K562 (cell line): ENCODE measurements around the gene HPS1.

Source experiments
- ATF7 ChIP-seq: fragments of 450-650 bp; IDR thresholded peaks from 2 replicates; pipeline ENCODE4 v1.7.1; 2014; ENCODE audit warnings: mild to moderate bottlenecking, moderate library complexity
- CHD2 ChIP-seq: IDR thresholded peaks from 2 replicates; pipeline ENCODE4 v1.6.1; 2011; ENCODE audit warnings: low read depth, low read length
- CREBBP ChIP-seq: IDR thresholded peaks from one replicate; pipeline ENCODE4 v1.6.1; 2012; ENCODE audit warnings: low read depth, mild to moderate bottlenecking, control low read depth, inconsistent platforms, low read length
- CTCF ChIP-seq, 3 experiments: IDR thresholded peaks in 2 of 3; conservative IDR thresholded peaks in 1 of 3; 2 replicates each; pipeline ENCODE4 v1.5.1; 2011 to 2012; ENCODE audit warnings: low read length in 3 of 3, mild to moderate bottlenecking in 3 of 3, control low read depth in 2 of 3, improper control_type of control experiment in 1 of 3, inconsistent platforms in 1 of 3, low read depth in 1 of 3, mixed read lengths in 1 of 3, moderate library complexity in 1 of 3; ENCODE audit not compliant: insufficient read depth in 2 of 3
- FOXA1 ChIP-seq: fragments of 450-650 bp; IDR thresholded peaks from 2 replicates; pipeline ENCODE4 v1.6.1; 2016; ENCODE audit warnings: mild to moderate bottlenecking, borderline replicate concordance
- GMEB1 ChIP-seq: fragments of 250-450 bp; sonication (Bioruptor Pico); IDR thresholded peaks from 2 replicates; pipeline ENCODE4 v1.4.0; 2020; ENCODE audit warnings: mild to moderate bottlenecking
- LARP7 ChIP-seq: fragments of 450-650 bp; IDR thresholded peaks from 2 replicates; pipeline ENCODE4 v1.6.1; 2016
- NFYB ChIP-seq: IDR thresholded peaks from 2 replicates; pipeline ENCODE4 v1.6.1; 2011; ENCODE audit warnings: mild to moderate bottlenecking, moderate library complexity; ENCODE audit not compliant: insufficient read length; ENCODE audit errors: extremely low read depth
- NKRF ChIP-seq: fragments of 450-650 bp; IDR thresholded peaks from 2 replicates; pipeline ENCODE4 v1.6.1; 2016; ENCODE audit warnings: borderline replicate concordance
- POLR2AphosphoS5 ChIP-seq: IDR thresholded peaks from 2 replicates; pipeline ENCODE4 v1.6.1; 2011; ENCODE audit warnings: mild to moderate bottlenecking, low read depth, low read length, moderate library complexity; ENCODE audit not compliant: control insufficient read depth, insufficient read depth
- REST ChIP-seq, 2 experiments: fragments of 450-650 bp; formaldehyde crosslinking in 1 of 2; IDR thresholded peaks; 2 replicates each; pipeline versions ENCODE4 v1.4.0 to v1.6.1; 2014 to 2020; ENCODE audit warnings: mild to moderate bottlenecking in 2 of 2, borderline replicate concordance in 1 of 2, low read depth in 1 of 2
- SREBF2 ChIP-seq: sonication (generic); formaldehyde crosslinking; IDR thresholded peaks from 2 replicates; pipeline ENCODE4 v1.4.0; 2020; ENCODE audit warnings: mild to moderate bottlenecking, missing genetic modification reagents
- ZNF431 ChIP-seq: sonication (generic); formaldehyde crosslinking; IDR thresholded peaks from 2 replicates; pipeline ENCODE4 v1.8.0; 2022; ENCODE audit warnings: mild to moderate bottlenecking, missing genetic modification reagents

GRCh38 chr10:98433881-98434732 is 12.6 kb downstream of the HPS1 start:
- no peak for TF ChIP-seq CTCF (IDR thresholded peaks at IDR 0.05 in 2 of 3, conservative IDR thresholded peaks at IDR 0.05 in 1 of 3; ENCODE audit: insufficient read depth in 2 of 3, low read depth in 1 of 3, low read length in 3 of 3)
- no peak for TF ChIP-seq SREBF2 (CRISPR knock-in tag)
- no peak for TF ChIP-seq NFYB
- TF ChIP-seq POLR2AphosphoS5: no peak
- no peak for TF ChIP-seq REST (IDR thresholded peaks at IDR 0.05; ENCODE audit: borderline replicate concordance)
- no peak for TF ChIP-seq REST (CRISPR knock-in tag; IDR thresholded peaks at IDR 0.05; ENCODE audit: low read depth)
- TF ChIP-seq FOXA1: no peak
- no peak for TF ChIP-seq NKRF
- TF ChIP-seq CREBBP: no peak
- no peak for TF ChIP-seq GMEB1 (CRISPR knock-in tag)
- no peak for TF ChIP-seq CHD2
- TF ChIP-seq ZNF431 (CRISPR knock-in tag): no peak
- no peak for TF ChIP-seq LARP7
- TF ChIP-seq ATF7: no peak
